Prostate gland (tissue), 2 donors: ENCODE measurements around the gene ELMOD1. TPM values are rescaled to one million over a fixed set of nuclear protein-coding genes. Genes with fewer than 3 reads are reported as not detected.
A peak's percentile ranks its signal among the peaks of the same experiment; 100 is the strongest.
"Not testable (repeated sequence)": the region's sequence is repeated elsewhere in the genome, so short reads cannot be mapped to it uniquely, and the experiment has no call there.

Source experiments
- DNase-seq: peaks from one replicate; pipeline ENCODE4 v3.0.0-alpha.2; 2019; ENCODE audit warnings: low spot score
- H3K27ac ChIP-seq, 2 donors: fragments of 200-600 bp; sonication (generic); 2 replicates each; pipeline ENCODE4 v1.5.1; 2017 to 2019
- H3K27me3 ChIP-seq: fragments of 200-600 bp; sonication (generic); replicated peaks from 2 replicates; pipeline ENCODE4 v1.5.1; 2019; ENCODE audit not compliant: insufficient read depth
- H3K36me3 ChIP-seq, 2 donors: fragments of 200-600 bp; sonication (generic); 1 replicate in 1 of 2; 2 replicates in 1 of 2; pipeline versions ENCODE4 v1.5.1 to v1.8.1; 2017 to 2019
- H3K4me1 ChIP-seq: fragments of 200-600 bp; sonication (generic); replicated peaks from 2 replicates; pipeline ENCODE4 v1.5.1; 2019
- H3K4me3 ChIP-seq, 2 donors: fragments of 200-600 bp; sonication (generic); 2 replicates each; pipeline ENCODE4 v1.5.1; 2017 to 2019
- H3K9me3 ChIP-seq: fragments of 200-600 bp; sonication (generic); 2 replicates; pipeline ENCODE4 v1.5.1; 2017
- CTCF ChIP-seq, 4 experiments: fragments of 200-600 bp in 2 of 4; fragments of 450-650 bp in 2 of 4; sonication (generic) in 2 of 4; IDR thresholded peaks; 1 replicate in 3 of 4; 2 replicates in 1 of 4; pipeline ENCODE4 v1.5.1; 2016 to 2019; ENCODE audit warnings: antibody characterized with exemption in 4 of 4, mild to moderate bottlenecking in 2 of 4, moderate library complexity in 2 of 4
- POLR2A ChIP-seq: fragments of 450-650 bp; IDR thresholded peaks from one replicate; pipeline ENCODE4 v1.6.1; 2016; ENCODE audit warnings: antibody characterized with exemption, mild to moderate bottlenecking
- POLR2AphosphoS5 ChIP-seq: sonication (generic); formaldehyde crosslinking; IDR thresholded peaks from one replicate; pipeline ENCODE4 v1.6.1; 2017; ENCODE audit warnings: antibody characterized with exemption
- WGBS: methylation state at CpG from one replicate; pipeline ENCODE4 v1.1.5; 2018; 5-methylcytosine and 5-hydroxymethylcytosine counted together
- intact Hi-C: fragments of 100-400 bp; cut with DNase I; formaldehyde crosslinking; loops from one replicate; pipeline ENCODE4 v1.14.2; 2022
- total RNA-seq, 2 donors: library from RNA; depleted of rRNA; stranded (reverse); fragments of >200 nt; gene quantifications; one replicate each; pipeline ENCODE4 v1.1.0, GENCODE V29; 2016

Gene ELMOD1
- total RNA-seq, 2 donors from 2014 or later = 0.36 to 4.0 TPM

GRCh38 chr11:107565219-107565937, 25.6 kb upstream of the ELMOD1 start, which contains the start of gene ALKBH8:
ALKBH8 (minus strand) TSS chr11:107565735; CDS start chr11:107560893, 4,842 bp downstream.
- peak within 1 kb of the TSS; percentile 76 to 77 for H3K27ac ChIP-seq
- no peaks in the 10 kb centered on the region for H3K9me3 ChIP-seq
- under 1% methylated on average over 32 of the region's 32 CpGs for WGBS
- H3K27me3 ChIP-seq = no peaks in the 10 kb centered on the region
- intact Hi-C loops = no loop called here
- peak within 1 kb of the TSS; percentile 74 to 77 for H3K4me3 ChIP-seq
- no peaks in the 10 kb centered on the region for H3K36me3 ChIP-seq
- DNase-seq = peak; percentile 71
- H3K4me1 ChIP-seq = no peaks in the 10 kb centered on the region
- TF ChIP-seq CTCF (IDR thresholded peaks at IDR 0.05) (no peak), POLR2A (no peak), POLR2AphosphoS5 (peak; percentile 75)

- DNase-seq, H3K9me3 ChIP-seq, intact Hi-C loops, H3K27me3 ChIP-seq, H3K36me3 ChIP-seq, H3K4me1 ChIP-seq: not testable (repeated sequence)
- Histone ChIP-seq H3K4me3 (peak overlapping the region; percentile 74 to 77), H3K27ac (peak overlapping the region; percentile 76 to 77)
- WGBS = 61% methylated on average over 9 of the region's 9 CpGs
These were observed 24.9 kb upstream of the ELMOD1 start for GRCh38 chr11:107565955-107566501.

GRCh38 chr11:107566569-107566968, 24.4 kb upstream of the ELMOD1 start:
- no peak for DNase-seq
- TF ChIP-seq POLR2A (no peak), POLR2AphosphoS5 (no peak), CTCF (IDR thresholded peaks at IDR 0.05) (no peak)
- WGBS = 96% methylated on average over 2 of the region's 2 CpGs
- H3K36me3 ChIP-seq = no peaks in the 10 kb centered on the region
- intact Hi-C loops = no loop called here
- H3K9me3 ChIP-seq = no peaks in the 10 kb centered on the region
- no peaks in the 10 kb centered on the region for H3K27me3 ChIP-seq
- no peaks in the 10 kb centered on the region for H3K4me1 ChIP-seq
- no peak overlapping the region for H3K27ac ChIP-seq
- H3K4me3 ChIP-seq = no peak overlapping the region

- 42% methylated on average over 5 of the region's 5 CpGs for WGBS
- Histone ChIP-seq H3K4me3 (no peak overlapping the region), H3K4me1 (no peaks in the 10 kb centered on the region), H3K9me3 (no peaks in the 10 kb centered on the region), H3K27me3 (no peaks in the 10 kb centered on the region), H3K36me3 (no peaks in the 10 kb centered on the region), H3K27ac (no peak overlapping the region)
- intact Hi-C loops = no loop called here
- DNase-seq = no peak
- TF ChIP-seq CTCF (IDR thresholded peaks at IDR 0.05) (no peak), POLR2AphosphoS5 (no peak), POLR2A (no peak)
These were observed 23.1 kb upstream of the ELMOD1 start for GRCh38 chr11:107567739-107568335.

- TF ChIP-seq POLR2A (no peak), CTCF (IDR thresholded peaks at IDR 0.05) (no peak), POLR2AphosphoS5 (no peak)
- Histone ChIP-seq H3K27me3 (no peaks in the 10 kb centered on the region), H3K36me3 (no peaks in the 10 kb centered on the region), H3K4me3 (no peak overlapping the region), H3K27ac (no peak overlapping the region), H3K4me1 (no peaks in the 10 kb centered on the region), H3K9me3 (no peaks in the 10 kb centered on the region)
- 78% methylated on average over 12 of the region's 12 CpGs for WGBS
- intact Hi-C loops = no loop called here
- no peak for DNase-seq
These were observed 20.9 kb upstream of the ELMOD1 start for GRCh38 chr11:107570015-107570414.
